Right ventricle myocardium inferior (tissue), 1 donor: ENCODE results near the gene SALL3. TPM values are rescaled to one million over a fixed set of nuclear protein-coding genes. Genes with fewer than 3 reads are reported as not detected.
"Not testable (repeated sequence)": the region's sequence is repeated elsewhere in the genome, so short reads cannot be mapped to it uniquely, and the experiment has no call there.

Experiments
- ATAC-seq: fragments of 200-7000 bp; cut with Tn5 transposase; one replicate; pipeline ENCODE4 v1.9.1; 2020; ENCODE audit warnings: mild to moderate bottlenecking, moderate library complexity
- DNase-seq: peaks from one replicate; pipeline ENCODE4 v3.0.0; 2021; ENCODE audit errors: missing footprints
- intact Hi-C: fragments of 100-400 bp; cut with DNase I; formaldehyde crosslinking; loops from one replicate; pipeline ENCODE4 v1.11.0; 2022
- long read RNA-seq: library from polyadenylated mRNA; unstranded; transcript quantifications from one replicate; pipeline ENCODE4 v2.0.0, GENCODE V29; 2021
- total RNA-seq: library from RNA; stranded (reverse); fragmentation: NEBNext Ultra II Directional; extraction: Animal tissue kit (Norgen Biotek cat#: 25700); gene quantifications from one replicate; pipeline ENCODE4 v1.2.1, GENCODE V29; 2021
- donor health status: DM: no; HTN: yes; CAD: no; lungs with severe emphysema.

The SALL3 gene
- 0.05 TPM for total RNA-seq
- long read RNA-seq: 0 reads

DNA sequence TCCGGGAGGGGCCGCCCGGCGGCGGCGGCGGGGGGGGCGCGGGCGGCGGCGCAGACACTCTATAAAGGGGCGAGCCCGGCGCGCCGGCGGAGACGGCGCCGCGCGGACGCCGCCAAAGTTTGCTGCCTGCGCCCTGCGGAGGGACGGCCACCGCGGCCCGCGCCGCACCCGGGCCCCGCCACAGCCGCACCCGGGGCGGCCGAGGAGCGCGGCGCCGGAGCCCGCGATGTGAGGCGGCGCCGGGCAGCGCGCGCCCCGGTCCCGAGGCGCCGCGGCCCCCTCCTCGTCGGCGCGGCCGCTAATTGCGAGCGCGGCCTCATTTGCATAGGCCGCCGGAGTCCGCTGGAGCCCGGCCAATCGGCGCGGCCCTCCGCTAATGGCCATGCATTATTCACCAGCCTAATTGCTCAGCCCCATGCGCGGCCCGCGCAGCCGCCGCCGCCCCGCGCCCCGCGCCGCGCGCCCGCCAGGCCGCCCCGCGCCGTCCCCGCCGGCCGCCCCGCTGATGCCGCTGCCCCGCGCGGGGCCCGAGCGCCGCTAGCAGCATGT lies at the start of gene SALL3:
Gene SALL3 (plus strand): TSS at position 89 of the 549 bp plus-strand sequence. CDS start 457 bp downstream, at position 546.
- intact Hi-C loops: loop anchor here (10.0 kb wide), 3 partner anchors 265 to 1075 kb away; no protein-coding TSS in a partner anchor
- DNase-seq: no peak
- ATAC-seq: no peak

DNA sequence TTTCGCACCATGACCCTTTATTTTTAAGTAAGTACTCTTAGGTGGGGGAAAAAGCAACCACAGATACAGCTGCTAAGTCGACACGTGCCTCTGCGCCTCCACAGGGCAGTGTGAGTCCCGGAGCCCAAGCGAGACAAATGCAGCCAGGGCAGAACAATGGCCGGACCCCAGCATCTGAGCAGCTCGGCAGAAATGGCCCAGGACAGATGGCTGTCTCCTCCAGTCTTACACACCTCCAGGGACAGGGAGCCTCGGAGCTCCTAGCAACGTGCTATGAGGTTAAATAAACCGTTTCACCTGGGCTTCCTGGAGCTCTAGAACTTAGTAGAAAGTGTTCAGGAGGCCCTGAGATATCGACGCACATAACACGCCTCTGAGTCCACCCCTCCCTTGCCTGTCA lies 47.3 kb upstream of the SALL3 start:
- intact Hi-C loops: no loop called here
- no peak for DNase-seq
- ATAC-seq: no peak

- no peak for DNase-seq
- no peak for ATAC-seq
- intact Hi-C loops: no loop called here
Measured at GRCh38 chr18:78934003-78934402, 45.6 kb upstream of the SALL3 start.

DNA sequence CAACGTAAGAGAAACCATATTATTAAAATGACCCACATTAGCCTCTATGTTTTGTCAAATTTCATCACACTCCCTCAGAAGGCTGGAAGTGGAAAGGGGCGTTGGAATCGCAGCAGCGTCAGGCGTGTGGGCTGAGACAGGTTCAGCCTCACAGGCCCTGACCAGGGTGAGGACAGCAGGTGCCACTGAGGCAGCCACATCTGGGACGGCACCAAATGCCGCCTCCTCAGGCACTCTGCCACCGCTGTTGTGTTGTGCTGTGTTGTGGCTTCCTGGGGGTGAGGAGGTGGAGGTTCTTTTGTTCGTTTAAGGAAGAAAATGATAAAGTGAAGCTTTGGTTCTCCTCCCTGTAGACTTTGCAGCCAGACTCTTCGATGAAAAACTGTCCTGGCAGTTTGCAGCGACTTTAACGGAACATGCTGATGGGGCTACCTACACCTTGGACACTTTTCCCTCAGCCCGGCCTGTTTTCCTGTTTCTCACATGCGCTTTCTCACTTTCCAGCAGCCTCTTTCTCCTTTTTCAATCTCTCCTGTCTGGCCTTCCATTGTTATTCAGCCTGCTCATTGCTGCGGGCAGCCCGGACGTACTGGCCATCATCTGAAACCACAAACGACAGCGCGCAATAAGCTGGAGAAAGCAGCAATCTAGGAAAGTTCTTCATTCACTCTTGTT lies 44.9 kb upstream of the SALL3 start:
- DNase-seq (no peak), ATAC-seq (no peak)
- intact Hi-C loops: no loop called here

DNA sequence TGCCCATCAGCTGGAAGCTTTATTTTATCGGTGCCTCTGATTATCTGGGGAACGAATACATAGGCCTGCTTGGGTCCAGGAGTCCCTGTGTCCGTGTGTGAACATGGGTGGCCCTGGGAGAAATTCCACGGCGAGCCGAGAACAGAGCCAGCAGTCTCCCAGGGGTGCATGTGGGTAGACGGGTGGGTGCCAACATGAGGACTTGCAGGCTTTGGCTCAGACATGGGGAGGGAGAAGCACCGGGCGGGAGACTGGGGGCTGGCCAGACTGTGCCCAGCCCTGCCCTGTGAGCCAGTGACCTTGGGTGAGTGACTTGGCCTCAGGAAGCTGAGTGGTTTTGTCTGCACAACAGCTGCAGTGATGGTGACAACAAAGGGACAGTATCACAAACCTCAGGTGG lies 44.2 kb upstream of the SALL3 start:
- DNase-seq: no peak
- intact Hi-C loops: no loop called here
- ATAC-seq: no peak

DNA sequence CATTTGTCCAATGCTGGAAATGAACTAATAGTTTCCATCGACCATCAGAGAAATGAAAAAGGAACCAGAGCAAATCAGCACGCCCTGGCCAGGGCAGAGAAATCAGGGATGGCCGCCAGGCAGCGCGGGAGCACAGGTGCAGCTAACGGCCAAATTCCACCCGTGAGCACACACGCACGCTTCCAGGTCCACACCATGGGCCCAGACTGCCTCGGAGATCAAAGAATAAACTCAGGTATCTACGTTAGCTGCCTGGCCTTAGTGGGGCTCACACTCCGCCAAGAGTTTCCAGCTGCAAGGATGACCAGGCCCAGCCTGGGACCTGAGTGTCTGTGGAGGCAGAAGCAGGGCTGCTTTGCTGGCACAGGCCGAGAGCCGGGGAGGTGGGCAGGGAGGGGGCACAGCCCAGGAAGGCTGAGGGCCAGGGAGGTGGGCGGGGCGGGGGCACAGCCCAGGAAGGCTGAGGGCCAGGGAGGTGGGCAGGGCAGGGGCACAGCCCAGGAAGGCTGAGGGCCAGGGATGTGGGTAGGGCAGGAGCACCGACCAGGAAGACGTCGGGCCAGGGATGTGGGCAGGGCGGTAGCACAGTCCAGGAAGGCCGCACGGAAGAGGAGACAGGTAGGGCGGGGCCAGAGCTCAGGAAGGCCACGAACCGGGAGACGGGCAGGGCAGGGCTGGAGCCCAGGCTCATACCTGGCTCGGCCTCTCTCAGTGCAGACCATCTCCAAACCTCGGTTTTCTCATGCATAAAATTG lies 43.2 kb upstream of the SALL3 start:
- ATAC-seq (no peak), DNase-seq (no peak)
- intact Hi-C loops: no loop called here

DNA sequence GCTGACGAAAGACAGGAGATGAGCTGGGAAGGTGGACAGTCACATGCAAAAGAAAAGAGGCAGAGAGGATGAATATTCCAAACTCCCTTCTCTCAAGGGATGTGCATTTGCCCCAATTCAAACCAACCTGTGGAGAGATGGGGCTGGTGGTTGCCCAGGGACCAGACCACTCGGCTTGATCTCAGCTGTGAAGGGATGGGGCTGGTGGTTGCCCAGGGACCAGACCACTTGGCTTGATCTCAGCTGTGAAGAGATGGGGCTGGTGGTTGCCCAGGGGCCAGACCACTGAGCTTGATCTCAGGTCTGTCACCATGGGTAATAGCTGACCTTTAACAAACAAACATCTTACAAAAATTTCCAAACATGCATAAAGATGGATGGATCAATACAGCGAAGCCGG lies 42.5 kb upstream of the SALL3 start:
- ATAC-seq (no peak), DNase-seq (no peak)
- intact Hi-C loops: no loop called here

- intact Hi-C loops: no loop called here
- DNase-seq (no peak), ATAC-seq (no peak)
Measured at GRCh38 chr18:78939105-78939504, 40.5 kb upstream of the SALL3 start.

DNA sequence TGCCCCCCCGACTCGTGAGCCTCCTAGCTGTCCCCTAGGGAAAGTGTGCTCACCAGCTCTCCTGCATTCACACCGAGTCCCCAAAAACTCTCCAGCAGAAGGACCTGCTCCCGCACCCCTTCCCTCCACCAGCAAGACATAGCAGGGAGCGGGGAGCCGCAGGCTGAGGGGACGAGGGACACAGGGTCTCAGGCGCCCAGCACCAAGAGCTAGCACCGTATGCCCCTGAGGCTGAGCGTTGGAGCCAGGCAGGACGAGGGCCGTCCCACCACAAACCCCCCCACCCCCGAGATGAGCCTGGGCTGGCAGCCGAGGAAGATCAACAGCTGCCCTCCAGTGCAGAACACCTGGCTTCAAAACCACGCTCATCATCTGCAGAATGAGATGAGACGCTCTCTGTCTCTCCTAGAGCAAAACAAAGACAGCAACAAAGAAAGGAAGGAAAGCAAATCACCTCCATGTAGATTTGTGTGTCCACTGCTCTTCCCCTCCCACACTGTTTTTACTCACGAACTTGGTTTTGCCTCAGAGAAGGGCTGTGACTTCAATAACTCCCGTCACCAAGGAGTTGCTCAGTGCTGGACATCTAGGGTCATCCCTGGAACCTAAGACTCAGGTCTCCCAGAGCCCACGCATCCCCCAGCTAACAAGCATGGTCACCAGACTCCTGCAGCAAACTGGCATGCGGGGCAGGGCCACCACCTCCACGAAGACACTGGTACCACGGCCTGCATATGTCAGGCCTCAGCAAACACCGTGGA lies 39.7 kb upstream of the SALL3 start:
- intact Hi-C loops: no loop called here
- ATAC-seq (no peak), DNase-seq (no peak)

GRCh38 chr18:78942236-78942635 lies 37.4 kb upstream of the SALL3 start:
- ATAC-seq, intact Hi-C loops, DNase-seq: not testable (repeated sequence)

DNA sequence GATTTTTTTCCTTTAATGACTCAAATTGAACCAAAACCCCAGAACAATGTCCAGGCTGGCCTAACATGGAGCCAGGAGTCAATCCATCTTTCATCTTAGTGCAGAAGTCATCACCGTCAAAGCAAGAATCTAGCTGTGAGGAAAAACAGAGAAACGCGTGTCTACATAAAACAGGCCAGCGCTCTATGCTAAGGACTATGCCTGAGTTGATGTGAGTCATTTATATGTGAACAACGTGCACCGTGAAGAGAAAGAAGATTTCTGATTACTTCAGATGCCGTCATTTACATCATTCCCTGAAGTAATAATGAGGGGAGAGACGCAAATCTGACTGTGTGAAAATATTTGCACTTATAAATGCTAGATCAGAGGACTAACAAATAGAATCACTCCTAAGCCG lies 34.0 kb upstream of the SALL3 start:
- intact Hi-C loops: no loop called here
- DNase-seq: no peak
- ATAC-seq: no peak

GRCh38 chr18:78947291-78947690 lies 32.3 kb upstream of the SALL3 start:
- intact Hi-C loops: no loop called here
- no peak for ATAC-seq

GRCh38 chr18:78948221-78948620 lies 31.4 kb upstream of the SALL3 start:
- intact Hi-C loops: no loop called here
- ATAC-seq: no peak
- DNase-seq: no peak

More at GRCh38 chr18:78947291-78947690, 32.3 kb upstream of the SALL3 start:
- no peak for DNase-seq

DNA sequence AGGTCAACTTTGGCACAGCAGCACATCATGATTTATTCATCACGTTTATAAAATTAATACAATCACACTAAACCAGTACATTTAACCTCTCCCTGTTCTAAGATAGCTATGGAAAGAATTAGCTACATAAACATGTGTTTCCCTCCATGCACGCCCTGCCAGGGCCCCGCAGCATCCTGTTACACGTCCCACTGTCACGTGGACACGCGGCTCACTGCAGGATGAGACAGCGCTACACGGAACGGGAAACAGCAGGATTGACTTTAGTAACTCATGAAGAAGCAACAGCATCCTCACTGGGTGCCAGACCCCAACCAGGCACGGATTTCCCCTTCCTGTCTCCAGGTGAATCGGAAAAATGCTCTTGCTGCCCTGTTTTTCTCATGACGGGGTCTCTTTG lies 30.9 kb upstream of the SALL3 start:
- ATAC-seq (no peak), DNase-seq (no peak)

GRCh38 chr18:78949216-78949615 lies 30.4 kb upstream of the SALL3 start:
- intact Hi-C loops: no loop called here
- DNase-seq: no peak
- ATAC-seq: no peak

More for the DNA sequence above, 30.9 kb upstream of the SALL3 start:
- intact Hi-C loops: no loop called here

DNA sequence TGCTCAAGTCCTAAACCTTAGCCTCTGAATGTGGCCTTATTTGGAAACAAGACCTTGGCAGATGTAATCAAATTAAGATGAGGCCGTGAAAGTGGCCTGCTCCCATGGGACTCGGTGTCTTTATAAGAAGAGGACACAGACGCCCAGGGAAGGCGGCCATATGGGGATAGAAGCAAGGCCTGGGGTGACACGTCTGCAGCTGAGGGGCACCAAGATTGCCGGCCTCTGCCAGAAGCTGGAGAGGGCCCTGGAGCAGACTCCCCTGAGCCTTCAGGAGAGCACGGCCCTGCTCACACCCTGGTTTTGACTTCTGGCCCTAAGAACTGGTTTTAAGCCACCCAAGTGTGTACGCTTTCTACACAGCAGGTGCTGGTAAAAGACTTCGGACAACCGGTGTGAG lies 29.2 kb upstream of the SALL3 start:
- DNase-seq: no peak
- intact Hi-C loops: no loop called here
- ATAC-seq: no peak

DNA sequence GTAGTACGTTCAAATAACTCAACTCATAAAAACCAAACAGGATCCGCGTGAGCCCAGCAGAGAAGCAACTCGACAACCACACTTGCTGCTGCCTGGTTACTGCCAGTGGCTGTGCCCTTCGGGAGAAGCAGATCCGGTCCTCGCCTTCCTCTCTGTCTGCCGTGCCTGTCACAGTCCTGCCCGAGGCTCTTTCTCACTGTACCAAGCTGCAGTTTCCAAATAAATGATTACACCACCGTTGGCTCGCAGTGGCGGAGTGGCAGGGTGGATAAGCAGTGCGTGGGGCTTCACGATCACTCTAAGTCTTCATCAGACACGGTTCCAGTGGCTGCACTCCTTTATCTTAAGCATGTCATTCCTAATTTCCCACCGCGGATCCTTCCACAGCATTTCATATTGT lies 26.1 kb upstream of the SALL3 start:
- intact Hi-C loops: no loop called here
- ATAC-seq (no peak), DNase-seq (no peak)

DNA sequence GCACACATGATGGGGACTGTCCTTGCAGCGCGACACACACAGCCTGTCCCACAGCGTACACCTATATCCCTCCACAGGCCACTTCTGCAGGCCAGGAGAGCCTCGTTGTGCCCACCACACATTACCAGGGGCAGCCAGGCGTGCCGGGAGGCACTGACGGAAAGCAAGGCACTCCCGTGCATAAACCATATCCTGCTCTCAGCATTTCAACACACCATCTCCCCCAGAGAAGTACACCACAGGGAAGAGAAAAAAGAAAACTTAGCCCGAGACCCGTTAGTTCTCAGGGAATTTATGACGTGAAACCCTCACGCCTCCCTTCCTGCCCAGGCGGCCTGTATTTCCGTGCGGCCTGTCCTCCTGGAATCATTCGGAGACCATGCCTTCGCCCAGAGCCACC lies 24.6 kb upstream of the SALL3 start:
- ATAC-seq (no peak), DNase-seq (no peak)
- intact Hi-C loops: no loop called here

DNA sequence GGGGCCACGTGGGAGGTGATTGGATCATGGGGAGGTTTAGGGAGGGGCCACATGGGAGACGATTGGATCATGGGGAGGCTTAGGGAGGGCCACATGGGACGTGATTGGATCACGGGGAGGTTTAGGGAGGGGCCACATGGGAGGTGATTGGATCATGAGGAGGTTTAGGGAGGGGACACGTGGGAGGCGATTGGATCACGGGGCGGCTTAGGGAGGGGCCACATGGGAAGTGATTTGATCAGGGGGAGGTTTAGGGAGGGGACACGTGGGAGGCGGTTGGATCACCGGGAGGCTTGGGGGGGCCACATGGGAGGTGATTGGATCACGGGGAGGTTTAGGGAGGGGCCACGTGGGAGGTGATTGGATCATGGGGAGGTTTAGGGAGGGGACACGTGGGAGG lies 22.5 kb upstream of the SALL3 start:
- ATAC-seq (no peak), DNase-seq (no peak)
- intact Hi-C loops: no loop called here
